Liver (tissue), 9 donors: Measurements from ENCODE around the gene ENTREP3. TPM values are rescaled to one million over a fixed set of nuclear protein-coding genes. Genes with fewer than 3 reads are reported as not detected.

Experiments used
- DNase-seq: peaks from one replicate; pipeline ENCODE4 v3.0.0-alpha.2; 2017; ENCODE audit warnings: low spot score
- H3K27ac ChIP-seq, 2 donors: one replicate each; pipeline ENCODE4 v1.7.0; 2013; ENCODE audit warnings: inconsistent platforms in 2 of 2, low read length in 2 of 2, control low read depth in 1 of 2, low read depth in 1 of 2, mild to moderate bottlenecking in 1 of 2
- H3K27me3 ChIP-seq, 4 donors: one replicate each; pipeline versions ENCODE4 v1.6.1 to v1.7.0; 2013; ENCODE audit warnings: low read length in 3 of 4, inconsistent platforms in 1 of 4, mild to moderate bottlenecking in 1 of 4, moderate library complexity in 1 of 4; ENCODE audit not compliant: control insufficient read depth in 4 of 4, insufficient read depth in 4 of 4
- H3K36me3 ChIP-seq, 4 donors: one replicate each; pipeline versions ENCODE4 v1.6.1 to v1.7.0; 2013; ENCODE audit warnings: low read length in 3 of 4, mild to moderate bottlenecking in 3 of 4, low read depth in 1 of 4, moderate library complexity in 1 of 4; ENCODE audit not compliant: control insufficient read depth in 4 of 4, insufficient read depth in 3 of 4
- H3K4me1 ChIP-seq, 4 donors: one replicate each; pipeline versions ENCODE4 v1.6.1 to v1.7.0; 2013; ENCODE audit warnings: low read length in 3 of 4, mild to moderate bottlenecking in 3 of 4, moderate library complexity in 1 of 4; ENCODE audit not compliant: control insufficient read depth in 4 of 4, insufficient read depth in 4 of 4
- H3K4me3 ChIP-seq, 3 donors: one replicate each; pipeline versions ENCODE4 v1.6.1 to v1.7.0; 2013; ENCODE audit warnings: low read length in 3 of 3, control low read depth in 1 of 3, low read depth in 1 of 3, mild to moderate bottlenecking in 1 of 3
- H3K9ac ChIP-seq, 2 donors: one replicate each; pipeline ENCODE4 v1.7.0; 2013; ENCODE audit warnings: low read length in 2 of 2, mild to moderate bottlenecking in 2 of 2, moderate library complexity in 2 of 2, control low read depth in 1 of 2, low read depth in 1 of 2
- H3K9me3 ChIP-seq, 4 donors: one replicate each; pipeline versions ENCODE4 v1.6.1 to v1.7.0; 2013; ENCODE audit warnings: low read length in 3 of 4; ENCODE audit not compliant: control insufficient read depth in 4 of 4
- ATF3 ChIP-seq: IDR thresholded peaks from 2 replicates; pipeline ENCODE4 v1.6.1; 2016; ENCODE audit warnings: antibody characterized with exemption
- CTCF ChIP-seq: fragments of 150-350 bp; IDR thresholded peaks from 2 replicates; pipeline ENCODE4 v1.5.1; 2017; ENCODE audit warnings: improper control_type of control experiment, low read depth, low read length; ENCODE audit not compliant: missing input control
- EGR1 ChIP-seq, 2 donors: IDR thresholded peaks; 2 replicates each; pipeline ENCODE4 v1.6.1; 2016 to 2018; ENCODE audit warnings: antibody characterized with exemption in 2 of 2, low read depth in 2 of 2
- FOXA1 ChIP-seq: IDR thresholded peaks from 2 replicates; pipeline ENCODE4 v1.6.1; 2016; ENCODE audit warnings: antibody characterized with exemption
- FOXA2 ChIP-seq: IDR thresholded peaks from 2 replicates; pipeline ENCODE4 v1.6.1; 2016; ENCODE audit warnings: antibody characterized with exemption
- HNF4A ChIP-seq, 2 donors: conservative IDR thresholded peaks; 2 replicates each; pipeline ENCODE4 v1.6.1; 2016; ENCODE audit warnings: antibody characterized with exemption in 2 of 2, mild to moderate bottlenecking in 2 of 2
- HNF4G ChIP-seq: IDR thresholded peaks from 2 replicates; pipeline ENCODE4 v1.6.1; 2016; ENCODE audit warnings: antibody characterized with exemption
- JUND ChIP-seq, 2 donors: IDR thresholded peaks; 2 replicates each; pipeline ENCODE4 v1.6.1; 2016; ENCODE audit warnings: antibody characterized with exemption in 2 of 2
- MAX ChIP-seq: IDR thresholded peaks from 2 replicates; pipeline ENCODE4 v1.6.1; 2016; ENCODE audit warnings: antibody characterized with exemption
- NR2F2 ChIP-seq: IDR thresholded peaks from 2 replicates; pipeline ENCODE4 v1.6.1; 2016; ENCODE audit warnings: antibody characterized with exemption
- RAD21 ChIP-seq, 2 donors: IDR thresholded peaks; 2 replicates each; pipeline ENCODE4 v1.6.1; 2016; ENCODE audit warnings: antibody characterized with exemption in 2 of 2, mild to moderate bottlenecking in 2 of 2
- REST ChIP-seq: IDR thresholded peaks from 2 replicates; pipeline ENCODE4 v1.6.1; 2016; ENCODE audit warnings: antibody characterized with exemption, mild to moderate bottlenecking
- RXRA ChIP-seq, 2 donors: IDR thresholded peaks; 2 replicates each; pipeline ENCODE4 v1.6.1; 2017 to 2018; ENCODE audit warnings: antibody characterized with exemption in 2 of 2, mild to moderate bottlenecking in 1 of 2
- SP1 ChIP-seq: IDR thresholded peaks from 2 replicates; pipeline ENCODE4 v1.6.1; 2018; ENCODE audit warnings: antibody characterized with exemption, mild to moderate bottlenecking
- TAF1 ChIP-seq: conservative IDR thresholded peaks from 2 replicates; pipeline ENCODE4 v1.6.1; 2016; ENCODE audit warnings: antibody characterized with exemption, mild to moderate bottlenecking
- YY1 ChIP-seq: IDR thresholded peaks from 2 replicates; pipeline ENCODE4 v1.6.1; 2016; ENCODE audit warnings: antibody characterized with exemption, mild to moderate bottlenecking
- ZBTB33 ChIP-seq: IDR thresholded peaks from 2 replicates; pipeline ENCODE4 v1.6.1; 2016; ENCODE audit warnings: antibody characterized with exemption
- WGBS: extraction: QIAGEN DNeasy Blood & Tissue Kit; methylation state at CpG from one replicate; pipeline ENCODE4 v1.1.7; 2013; 5-methylcytosine and 5-hydroxymethylcytosine counted together
- polyA plus RNA-seq, 2 donors: library from polyadenylated mRNA; stranded (reverse) in 1 of 2; unstranded in 1 of 2; fragments of 200-250 nt in 1 of 2; fragments of >200 nt in 1 of 2; fragmentation: Nextera tagmentation in 1 of 2; extraction: Ambion mirVana in 1 of 2; gene quantifications; one replicate each; pipeline versions ENCODE4 v1.2.1 to v1.2.3, GENCODE V29; 2013 to 2015
- total RNA-seq, 2 donors: library from RNA; depleted of rRNA; stranded (reverse); fragments of >200 nt; gene quantifications; one replicate each; pipeline ENCODE4 v1.2.3, GENCODE V29; 2014
- donor health status: healthy.
- donor health status: healthy.
- donor health status: healthy.
- donor health status: healthy.
- donor health status: healthy.

The ENTREP3 gene
- total and polyA plus RNA-seq, 4 donors: 2.8 to 7.9 (median 3.5) TPM

- TF ChIP-seq REST: no peak
- TF ChIP-seq FOXA2: no peak
Measured at GRCh38 chr1:155254228-155254713, 1.0 kb downstream of the ENTREP3 start (continued).

- Histone ChIP-seq H3K27ac (no peak overlapping the region), H3K36me3 (peaks cover 0 to 10% (median 2%) of the 10 kb centered on the region in 4 donors), H3K9ac (peak overlapping the region in 1 of 2 donors; percentile 36), H3K27me3 (no peaks in the 10 kb centered on the region), H3K4me3 (no peak overlapping the region), H3K4me1 (peaks cover 2 to 36% (median 23%) of the 10 kb centered on the region in 4 donors), H3K9me3 (no peaks in the 10 kb centered on the region)
- no peak for TF ChIP-seq FOXA1
- TF ChIP-seq NR2F2: no peak
- TF ChIP-seq RXRA (IDR thresholded peaks at IDR 0.05): no peak
- TF ChIP-seq TAF1: no peak
- TF ChIP-seq RAD21 (IDR thresholded peaks at IDR 0.05): no peak
- TF ChIP-seq REST: no peak
- no peak for TF ChIP-seq HNF4A (conservative IDR thresholded peaks at IDR 0.05)
- no peak for TF ChIP-seq ATF3
- no peak for TF ChIP-seq ZBTB33
- no peak for TF ChIP-seq FOXA2
- no peak for TF ChIP-seq EGR1 (IDR thresholded peaks at IDR 0.05; ENCODE audit: low read depth in 2 of 2)
- TF ChIP-seq JUND (IDR thresholded peaks at IDR 0.05): no peak
- no peak for TF ChIP-seq YY1
- TF ChIP-seq HNF4G: no peak
- no peak for TF ChIP-seq MAX
- TF ChIP-seq SP1: no peak
- no peak for TF ChIP-seq CTCF
- WGBS: 86% methylated on average over 5 of the region's 5 CpGs
- DNase-seq: no peak
Measured at GRCh38 chr1:155253797-155254196, 1.5 kb downstream of the ENTREP3 start.
